GM23338 (cell line): Measurements from ENCODE around the gene SLC39A11. TPM values are rescaled to one million over a fixed set of nuclear protein-coding genes. Genes with fewer than 3 reads are reported as not detected.

Experiments used
- ATAC-seq: fragments of 200-7000 bp; cut with Tn5 transposase; 3 replicates; pipeline ENCODE4 v1.9.1; 2020
- DNase-seq: peaks from one replicate; pipeline ENCODE4 v3.0.0-alpha.2; 2015; ENCODE audit warnings: low spot score
- H2AFZ ChIP-seq: fragments of 200-600 bp; sonication (generic); 2 replicates; pipeline ENCODE4 v1.8.0; 2016; ENCODE audit warnings: antibody characterized with exemption, mild to moderate bottlenecking, moderate library complexity
- H3F3A ChIP-seq: fragments of 200-600 bp; sonication (generic); replicated peaks from 2 replicates; pipeline ENCODE4 v1.8.0; 2017; ENCODE audit warnings: antibody characterized with exemption, mixed run types, low read depth
- H3K27ac ChIP-seq: fragments of 200-600 bp; sonication (generic); 2 replicates; pipeline ENCODE4 v1.6.1; 2016; ENCODE audit warnings: low read depth
- H3K27me3 ChIP-seq: fragments of 200-600 bp; sonication (generic); 2 replicates; pipeline ENCODE4 v1.8.0; 2016; ENCODE audit warnings: mild to moderate bottlenecking, mixed run types, moderate library complexity; ENCODE audit not compliant: insufficient read depth
- H3K36me3 ChIP-seq: fragments of 200-600 bp; sonication (generic); 2 replicates; pipeline ENCODE4 v1.8.0; 2016; ENCODE audit warnings: mild to moderate bottlenecking; ENCODE audit not compliant: insufficient read depth
- H3K4me1 ChIP-seq: fragments of 200-600 bp; sonication (generic); 2 replicates; pipeline ENCODE4 v1.8.0; 2016; ENCODE audit warnings: mild to moderate bottlenecking, moderate library complexity; ENCODE audit not compliant: insufficient read depth
- H3K4me2 ChIP-seq: fragments of 200-600 bp; sonication (generic); 2 replicates; pipeline ENCODE4 v1.7.1; 2017; ENCODE audit warnings: mixed run types
- H3K4me3 ChIP-seq: fragments of 200-600 bp; sonication (generic); 2 replicates; pipeline ENCODE4 v1.6.1; 2016; ENCODE audit warnings: mixed run types
- H3K79me2 ChIP-seq: fragments of 200-600 bp; sonication (generic); replicated peaks from 2 replicates; pipeline ENCODE4 v1.8.0; 2017; ENCODE audit warnings: mild to moderate bottlenecking; ENCODE audit not compliant: insufficient read depth
- H3K9me2 ChIP-seq: fragments of 200-600 bp; sonication (generic); 2 replicates; pipeline ENCODE4 v1.8.0; 2017; ENCODE audit not compliant: insufficient read depth
- H4K20me1 ChIP-seq: fragments of 200-600 bp; sonication (generic); replicated peaks from 2 replicates; pipeline ENCODE4 v1.8.0; 2017; ENCODE audit warnings: mild to moderate bottlenecking; ENCODE audit not compliant: insufficient read depth
- H3K27ac Mint-ChIP-seq: 2 replicates; pipeline ENCODE4 v1.8.0; 2020; ENCODE audit warnings: inconsistent platforms, mild to moderate bottlenecking, moderate library complexity, mixed read lengths
- H3K27me3 Mint-ChIP-seq: 3 replicates; pipeline ENCODE4 v1.8.0; 2022; ENCODE audit warnings: low read depth, mild to moderate bottlenecking, moderate library complexity, mixed read lengths, inconsistent platforms; ENCODE audit not compliant: insufficient read depth, poor library complexity
- H3K36me3 Mint-ChIP-seq: 3 replicates; pipeline ENCODE4 v1.8.0; 2021; ENCODE audit warnings: low read depth, mild to moderate bottlenecking, inconsistent platforms, moderate library complexity, mixed read lengths
- H3K4me1 Mint-ChIP-seq: 3 replicates; pipeline ENCODE4 v1.8.0; 2020; ENCODE audit warnings: mild to moderate bottlenecking, inconsistent platforms, mixed read lengths
- H3K4me3 Mint-ChIP-seq: 3 replicates; pipeline ENCODE4 v1.8.0; 2021; ENCODE audit warnings: moderate library complexity, mild to moderate bottlenecking, inconsistent platforms, mixed read lengths
- H3K9me3 Mint-ChIP-seq: 3 replicates; pipeline ENCODE4 v1.8.0; 2020; ENCODE audit warnings: moderate library complexity, mild to moderate bottlenecking, inconsistent platforms, mixed read lengths
- CREB1 ChIP-seq: fragments of 250-450 bp; sonication (Bioruptor Pico); IDR thresholded peaks from 2 replicates; pipeline ENCODE4 v1.5.0; 2020; ENCODE audit warnings: low read depth, mild to moderate bottlenecking, moderate library complexity
- EZH2 ChIP-seq: fragments of 200-600 bp; sonication (generic); IDR thresholded peaks from one replicate; pipeline ENCODE4 v1.8.0; 2017; ENCODE audit warnings: antibody characterized with exemption, mild to moderate bottlenecking, low read depth; ENCODE audit not compliant: unreplicated experiment
- EZH2phosphoT487 ChIP-seq: fragments of 200-600 bp; sonication (generic); IDR thresholded peaks from one replicate; pipeline ENCODE4 v1.8.1; 2018; ENCODE audit warnings: antibody characterized with exemption; ENCODE audit not compliant: unreplicated experiment
- JUNB ChIP-seq: IDR thresholded peaks from one replicate; pipeline ENCODE4 v1.6.1; 2016; ENCODE audit warnings: antibody characterized with exemption; ENCODE audit not compliant: unreplicated experiment
- NANOG ChIP-seq: IDR thresholded peaks from 2 replicates; pipeline ENCODE4 v1.6.1; 2016; ENCODE audit warnings: antibody characterized with exemption, borderline replicate concordance
- POLR2AphosphoS5 ChIP-seq: IDR thresholded peaks from 2 replicates; pipeline ENCODE4 v1.6.1; 2016; ENCODE audit warnings: antibody characterized with exemption, low read depth
- STAT1 ChIP-seq: IDR thresholded peaks from one replicate; pipeline ENCODE4 v1.6.1; 2016; ENCODE audit warnings: antibody characterized with exemption; ENCODE audit not compliant: unreplicated experiment
- ZNF114 ChIP-seq: fragments of 250-450 bp; sonication (Bioruptor Pico); IDR thresholded peaks from 2 replicates; pipeline ENCODE4 v1.5.0; 2020; ENCODE audit warnings: mild to moderate bottlenecking, moderate library complexity
- ZNF331 ChIP-seq: fragments of 250-450 bp; sonication (Bioruptor Pico); IDR thresholded peaks from 2 replicates; pipeline ENCODE4 v1.5.0; 2020; ENCODE audit warnings: low read depth, mild to moderate bottlenecking, moderate library complexity
- polyA plus RNA-seq: library from polyadenylated mRNA; unstranded; fragments of >200 nt; fragmentation: Nextera tagmentation; extraction: Ambion mirVana; gene quantifications from 2 replicates; pipeline ENCODE4 v1.2.1, GENCODE V29; 2016
- total RNA-seq: library from RNA; depleted of rRNA; stranded (reverse); fragments of >200 nt; shearing (Covaris generic); gene quantifications from 2 replicates; pipeline ENCODE4 v1.2.3, GENCODE V29; 2014
- TF ChIP-seq, protein P1 (sequence below), 2 experiments: fragments of 200-600 bp in 1 of 2; sonication (generic) in 1 of 2; conservative IDR thresholded peaks; 2 replicates each; pipeline versions ENCODE4 v1.5.1 to v1.6.1; 2016 to 2017; ENCODE audit warnings: antibody characterized with exemption in 2 of 2, low read depth in 2 of 2, mild to moderate bottlenecking in 2 of 2, moderate library complexity in 1 of 2
- TF ChIP-seq, protein P2 (sequence below): fragments of 250-450 bp; sonication (Bioruptor Pico); IDR thresholded peaks from 2 replicates; pipeline ENCODE4 v1.5.0; 2020; ENCODE audit warnings: mild to moderate bottlenecking, moderate library complexity
- TF ChIP-seq, protein P3 (sequence below): IDR thresholded peaks from one replicate; pipeline ENCODE4 v1.6.1; 2018; ENCODE audit warnings: antibody characterized with exemption; ENCODE audit not compliant: unreplicated experiment
- TF ChIP-seq, protein P4 (sequence below): IDR thresholded peaks from 2 replicates; pipeline ENCODE4 v1.6.1; 2016; ENCODE audit warnings: antibody characterized with exemption

SLC39A11 gene
- total and polyA plus RNA-seq, 2 experiments from 2014 or later = 10.8 to 18.1 TPM

DNA sequence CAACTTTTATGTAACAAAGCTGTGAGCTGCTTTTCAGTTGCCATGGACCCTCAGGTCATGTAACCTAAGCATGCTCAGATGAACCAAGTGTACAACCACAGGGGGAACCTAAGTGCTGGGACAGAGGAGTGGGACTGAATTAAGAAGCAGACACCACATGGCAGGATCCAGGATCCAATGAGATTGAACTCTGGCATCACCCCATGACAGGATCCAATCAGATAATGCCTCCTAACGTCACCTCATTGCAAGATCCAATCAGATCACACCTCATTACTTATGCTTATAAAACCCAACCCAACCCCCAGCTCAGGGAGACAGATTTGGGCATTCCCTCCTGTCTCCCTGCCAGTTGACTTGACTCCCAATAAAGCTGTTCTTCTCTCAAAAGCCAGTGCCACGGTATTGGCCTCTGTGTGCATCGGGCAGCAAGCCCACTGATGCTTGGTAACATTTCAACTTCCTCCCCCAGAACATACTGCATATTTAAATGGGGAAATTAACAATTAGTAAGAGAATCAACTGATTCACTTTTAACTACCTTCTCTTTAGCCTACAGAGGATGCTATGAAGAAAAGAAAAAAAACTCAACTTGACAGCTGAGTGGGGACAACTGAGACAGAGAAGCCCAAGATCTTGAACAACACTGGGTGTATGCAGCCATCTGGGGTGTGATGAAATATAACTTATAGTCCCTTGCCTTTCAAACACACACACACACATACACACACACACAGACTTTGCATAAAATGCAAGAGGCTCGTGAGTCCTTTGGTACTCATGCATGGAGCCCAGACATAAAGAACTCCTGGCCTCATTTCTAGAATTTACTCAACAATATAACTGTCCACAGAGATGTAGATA is 148.4 kb downstream of the SLC39A11 start:
- TF ChIP-seq POLR2AphosphoS5 = no peak
- TF ChIP-seq EZH2 = no peak
- TF ChIP-seq, protein P1, sequence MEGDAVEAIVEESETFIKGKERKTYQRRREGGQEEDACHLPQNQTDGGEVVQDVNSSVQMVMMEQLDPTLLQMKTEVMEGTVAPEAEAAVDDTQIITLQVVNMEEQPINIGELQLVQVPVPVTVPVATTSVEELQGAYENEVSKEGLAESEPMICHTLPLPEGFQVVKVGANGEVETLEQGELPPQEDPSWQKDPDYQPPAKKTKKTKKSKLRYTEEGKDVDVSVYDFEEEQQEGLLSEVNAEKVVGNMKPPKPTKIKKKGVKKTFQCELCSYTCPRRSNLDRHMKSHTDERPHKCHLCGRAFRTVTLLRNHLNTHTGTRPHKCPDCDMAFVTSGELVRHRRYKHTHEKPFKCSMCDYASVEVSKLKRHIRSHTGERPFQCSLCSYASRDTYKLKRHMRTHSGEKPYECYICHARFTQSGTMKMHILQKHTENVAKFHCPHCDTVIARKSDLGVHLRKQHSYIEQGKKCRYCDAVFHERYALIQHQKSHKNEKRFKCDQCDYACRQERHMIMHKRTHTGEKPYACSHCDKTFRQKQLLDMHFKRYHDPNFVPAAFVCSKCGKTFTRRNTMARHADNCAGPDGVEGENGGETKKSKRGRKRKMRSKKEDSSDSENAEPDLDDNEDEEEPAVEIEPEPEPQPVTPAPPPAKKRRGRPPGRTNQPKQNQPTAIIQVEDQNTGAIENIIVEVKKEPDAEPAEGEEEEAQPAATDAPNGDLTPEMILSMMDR (conservative IDR thresholded peaks at IDR 0.05; ENCODE audit: low read depth in 2 of 2) = no peak
- TF ChIP-seq, protein P2, sequence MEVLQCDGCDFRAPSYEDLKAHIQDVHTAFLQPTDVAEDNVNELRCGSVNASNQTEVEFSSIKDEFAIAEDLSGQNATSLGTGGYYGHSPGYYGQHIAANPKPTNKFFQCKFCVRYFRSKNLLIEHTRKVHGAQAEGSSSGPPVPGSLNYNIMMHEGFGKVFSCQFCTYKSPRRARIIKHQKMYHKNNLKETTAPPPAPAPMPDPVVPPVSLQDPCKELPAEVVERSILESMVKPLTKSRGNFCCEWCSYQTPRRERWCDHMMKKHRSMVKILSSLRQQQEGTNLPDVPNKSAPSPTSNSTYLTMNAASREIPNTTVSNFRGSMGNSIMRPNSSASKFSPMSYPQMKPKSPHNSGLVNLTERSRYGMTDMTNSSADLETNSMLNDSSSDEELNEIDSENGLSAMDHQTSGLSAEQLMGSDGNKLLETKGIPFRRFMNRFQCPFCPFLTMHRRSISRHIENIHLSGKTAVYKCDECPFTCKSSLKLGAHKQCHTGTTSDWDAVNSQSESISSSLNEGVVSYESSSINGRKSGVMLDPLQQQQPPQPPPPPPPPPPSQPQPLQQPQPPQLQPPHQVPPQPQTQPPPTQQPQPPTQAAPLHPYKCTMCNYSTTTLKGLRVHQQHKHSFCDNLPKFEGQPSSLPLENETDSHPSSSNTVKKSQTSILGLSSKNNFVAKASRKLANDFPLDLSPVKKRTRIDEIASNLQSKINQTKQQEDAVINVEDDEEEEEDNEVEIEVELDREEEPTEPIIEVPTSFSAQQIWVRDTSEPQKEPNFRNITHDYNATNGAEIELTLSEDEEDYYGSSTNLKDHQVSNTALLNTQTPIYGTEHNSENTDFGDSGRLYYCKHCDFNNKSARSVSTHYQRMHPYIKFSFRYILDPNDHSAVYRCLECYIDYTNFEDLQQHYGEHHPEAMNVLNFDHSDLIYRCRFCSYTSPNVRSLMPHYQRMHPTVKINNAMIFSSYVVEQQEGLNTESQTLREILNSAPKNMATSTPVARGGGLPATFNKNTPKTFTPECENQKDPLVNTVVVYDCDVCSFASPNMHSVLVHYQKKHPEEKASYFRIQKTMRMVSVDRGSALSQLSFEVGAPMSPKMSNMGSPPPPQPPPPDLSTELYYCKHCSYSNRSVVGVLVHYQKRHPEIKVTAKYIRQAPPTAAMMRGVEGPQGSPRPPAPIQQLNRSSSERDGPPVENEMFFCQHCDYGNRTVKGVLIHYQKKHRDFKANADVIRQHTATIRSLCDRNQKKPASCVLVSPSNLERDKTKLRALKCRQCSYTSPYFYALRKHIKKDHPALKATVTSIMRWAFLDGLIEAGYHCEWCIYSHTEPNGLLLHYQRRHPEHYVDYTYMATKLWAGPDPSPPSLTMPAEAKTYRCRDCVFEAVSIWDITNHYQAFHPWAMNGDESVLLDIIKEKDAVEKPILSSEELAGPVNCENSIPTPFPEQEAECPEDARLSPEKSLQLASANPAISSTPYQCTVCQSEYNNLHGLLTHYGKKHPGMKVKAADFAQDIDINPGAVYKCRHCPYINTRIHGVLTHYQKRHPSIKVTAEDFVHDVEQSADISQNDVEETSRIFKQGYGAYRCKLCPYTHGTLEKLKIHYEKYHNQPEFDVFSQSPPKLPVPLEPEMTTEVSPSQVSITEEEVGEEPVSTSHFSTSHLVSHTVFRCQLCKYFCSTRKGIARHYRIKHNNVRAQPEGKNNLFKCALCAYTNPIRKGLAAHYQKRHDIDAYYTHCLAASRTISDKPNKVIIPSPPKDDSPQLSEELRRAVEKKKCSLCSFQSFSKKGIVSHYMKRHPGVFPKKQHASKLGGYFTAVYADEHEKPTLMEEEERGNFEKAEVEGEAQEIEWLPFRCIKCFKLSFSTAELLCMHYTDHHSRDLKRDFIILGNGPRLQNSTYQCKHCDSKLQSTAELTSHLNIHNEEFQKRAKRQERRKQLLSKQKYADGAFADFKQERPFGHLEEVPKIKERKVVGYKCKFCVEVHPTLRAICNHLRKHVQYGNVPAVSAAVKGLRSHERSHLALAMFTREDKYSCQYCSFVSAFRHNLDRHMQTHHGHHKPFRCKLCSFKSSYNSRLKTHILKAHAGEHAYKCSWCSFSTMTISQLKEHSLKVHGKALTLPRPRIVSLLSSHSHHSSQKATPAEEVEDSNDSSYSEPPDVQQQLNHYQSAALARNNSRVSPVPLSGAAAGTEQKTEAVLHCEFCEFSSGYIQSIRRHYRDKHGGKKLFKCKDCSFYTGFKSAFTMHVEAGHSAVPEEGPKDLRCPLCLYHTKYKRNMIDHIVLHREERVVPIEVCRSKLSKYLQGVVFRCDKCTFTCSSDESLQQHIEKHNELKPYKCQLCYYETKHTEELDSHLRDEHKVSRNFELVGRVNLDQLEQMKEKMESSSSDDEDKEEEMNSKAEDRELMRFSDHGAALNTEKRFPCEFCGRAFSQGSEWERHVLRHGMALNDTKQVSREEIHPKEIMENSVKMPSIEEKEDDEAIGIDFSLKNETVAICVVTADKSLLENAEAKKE (CRISPR knock-in tag) = no peak
- no peak for TF ChIP-seq EZH2phosphoT487
- no peak for TF ChIP-seq CREB1 (CRISPR knock-in tag)
- TF ChIP-seq JUNB = no peak
- no peak for TF ChIP-seq ZNF114 (CRISPR knock-in tag)
- TF ChIP-seq, protein P3, sequence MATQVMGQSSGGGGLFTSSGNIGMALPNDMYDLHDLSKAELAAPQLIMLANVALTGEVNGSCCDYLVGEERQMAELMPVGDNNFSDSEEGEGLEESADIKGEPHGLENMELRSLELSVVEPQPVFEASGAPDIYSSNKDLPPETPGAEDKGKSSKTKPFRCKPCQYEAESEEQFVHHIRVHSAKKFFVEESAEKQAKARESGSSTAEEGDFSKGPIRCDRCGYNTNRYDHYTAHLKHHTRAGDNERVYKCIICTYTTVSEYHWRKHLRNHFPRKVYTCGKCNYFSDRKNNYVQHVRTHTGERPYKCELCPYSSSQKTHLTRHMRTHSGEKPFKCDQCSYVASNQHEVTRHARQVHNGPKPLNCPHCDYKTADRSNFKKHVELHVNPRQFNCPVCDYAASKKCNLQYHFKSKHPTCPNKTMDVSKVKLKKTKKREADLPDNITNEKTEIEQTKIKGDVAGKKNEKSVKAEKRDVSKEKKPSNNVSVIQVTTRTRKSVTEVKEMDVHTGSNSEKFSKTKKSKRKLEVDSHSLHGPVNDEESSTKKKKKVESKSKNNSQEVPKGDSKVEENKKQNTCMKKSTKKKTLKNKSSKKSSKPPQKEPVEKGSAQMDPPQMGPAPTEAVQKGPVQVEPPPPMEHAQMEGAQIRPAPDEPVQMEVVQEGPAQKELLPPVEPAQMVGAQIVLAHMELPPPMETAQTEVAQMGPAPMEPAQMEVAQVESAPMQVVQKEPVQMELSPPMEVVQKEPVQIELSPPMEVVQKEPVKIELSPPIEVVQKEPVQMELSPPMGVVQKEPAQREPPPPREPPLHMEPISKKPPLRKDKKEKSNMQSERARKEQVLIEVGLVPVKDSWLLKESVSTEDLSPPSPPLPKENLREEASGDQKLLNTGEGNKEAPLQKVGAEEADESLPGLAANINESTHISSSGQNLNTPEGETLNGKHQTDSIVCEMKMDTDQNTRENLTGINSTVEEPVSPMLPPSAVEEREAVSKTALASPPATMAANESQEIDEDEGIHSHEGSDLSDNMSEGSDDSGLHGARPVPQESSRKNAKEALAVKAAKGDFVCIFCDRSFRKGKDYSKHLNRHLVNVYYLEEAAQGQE = no peak
- TF ChIP-seq, protein P4, sequence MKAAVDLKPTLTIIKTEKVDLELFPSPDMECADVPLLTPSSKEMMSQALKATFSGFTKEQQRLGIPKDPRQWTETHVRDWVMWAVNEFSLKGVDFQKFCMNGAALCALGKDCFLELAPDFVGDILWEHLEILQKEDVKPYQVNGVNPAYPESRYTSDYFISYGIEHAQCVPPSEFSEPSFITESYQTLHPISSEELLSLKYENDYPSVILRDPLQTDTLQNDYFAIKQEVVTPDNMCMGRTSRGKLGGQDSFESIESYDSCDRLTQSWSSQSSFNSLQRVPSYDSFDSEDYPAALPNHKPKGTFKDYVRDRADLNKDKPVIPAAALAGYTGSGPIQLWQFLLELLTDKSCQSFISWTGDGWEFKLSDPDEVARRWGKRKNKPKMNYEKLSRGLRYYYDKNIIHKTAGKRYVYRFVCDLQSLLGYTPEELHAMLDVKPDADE = no peak
- TF ChIP-seq STAT1 = no peak
- no peak for TF ChIP-seq ZNF331
- TF ChIP-seq NANOG = no peak
- H3K27me3 Mint-ChIP-seq = no peaks in the 10 kb centered on the region
- H3K27me3 ChIP-seq = no peaks in the 10 kb centered on the region
- no peaks in the 10 kb centered on the region for H3K36me3 Mint-ChIP-seq
- H3K4me1 Mint-ChIP-seq = peaks cover 7% of the 10 kb centered on the region
- no peak overlapping the region for H3K4me2 ChIP-seq
- no peaks in the 10 kb centered on the region for H3K36me3 ChIP-seq
- H3K4me3 ChIP-seq = no peak overlapping the region
- H3K27ac ChIP-seq = no peak overlapping the region
- ATAC-seq = no peak
- no peaks in the 10 kb centered on the region for H3F3A ChIP-seq
- H3K4me3 Mint-ChIP-seq = no peak overlapping the region
- H4K20me1 ChIP-seq = no peaks in the 10 kb centered on the region
- H3K9me3 Mint-ChIP-seq = no peaks in the 10 kb centered on the region
- DNase-seq = no peak
- no peak overlapping the region for H3K27ac Mint-ChIP-seq
- no peak overlapping the region for H2AFZ ChIP-seq
- no peaks in the 10 kb centered on the region for H3K4me1 ChIP-seq
- no peaks in the 10 kb centered on the region for H3K79me2 ChIP-seq
- H3K9me2 ChIP-seq = no peaks in the 10 kb centered on the region
